ENCODE results near the gene OXTR. TPM values are rescaled to one million over a fixed set of nuclear protein-coding genes. Genes with fewer than 3 reads are reported as not detected.

OXTR gene
- total and polyA plus RNA-seq, 2 of the 13 experiments (the other 11 are each of a cell fraction or from before 2014, with no cell fraction given) = 0.36 to 0.95 TPM

DNA sequence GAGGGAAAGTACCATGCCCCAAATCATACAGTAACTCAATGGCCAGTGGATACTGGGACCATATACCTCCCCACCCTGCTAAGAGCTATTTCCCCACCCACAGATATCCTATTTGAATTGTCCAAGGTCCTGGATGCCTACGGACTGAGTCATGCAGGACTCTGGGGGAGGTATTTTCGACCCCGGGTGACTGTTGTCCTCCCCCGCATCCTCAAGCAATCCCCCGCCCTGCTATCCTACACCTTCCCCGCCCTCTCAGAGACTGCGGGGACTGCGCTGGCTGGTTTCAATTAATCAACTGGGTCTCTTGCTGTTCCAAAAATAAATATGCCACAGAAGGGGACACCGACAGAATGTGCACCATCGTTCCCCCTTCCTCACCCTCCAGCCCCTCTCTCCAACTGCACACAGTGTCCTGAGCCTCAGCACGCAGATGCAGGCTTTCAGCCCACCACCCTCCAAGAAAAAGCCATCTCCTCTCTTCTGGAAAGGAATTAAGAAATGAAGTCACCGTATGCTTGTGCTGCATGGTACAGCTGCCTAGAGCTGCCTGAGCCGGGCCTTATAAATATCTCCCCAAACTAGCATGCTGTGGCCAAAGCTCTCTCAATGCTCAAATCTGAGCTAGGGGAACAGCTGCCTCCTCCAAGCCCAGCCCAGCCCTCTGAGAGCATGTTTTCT is 27.7 kb downstream of the OXTR start (continued):
- TF ChIP-seq MIER3 (CRISPR knock-in tag; IDR thresholded peaks at IDR 0.05; ENCODE audit: borderline replicate concordance) = no peak
- TF ChIP-seq, protein P1, sequence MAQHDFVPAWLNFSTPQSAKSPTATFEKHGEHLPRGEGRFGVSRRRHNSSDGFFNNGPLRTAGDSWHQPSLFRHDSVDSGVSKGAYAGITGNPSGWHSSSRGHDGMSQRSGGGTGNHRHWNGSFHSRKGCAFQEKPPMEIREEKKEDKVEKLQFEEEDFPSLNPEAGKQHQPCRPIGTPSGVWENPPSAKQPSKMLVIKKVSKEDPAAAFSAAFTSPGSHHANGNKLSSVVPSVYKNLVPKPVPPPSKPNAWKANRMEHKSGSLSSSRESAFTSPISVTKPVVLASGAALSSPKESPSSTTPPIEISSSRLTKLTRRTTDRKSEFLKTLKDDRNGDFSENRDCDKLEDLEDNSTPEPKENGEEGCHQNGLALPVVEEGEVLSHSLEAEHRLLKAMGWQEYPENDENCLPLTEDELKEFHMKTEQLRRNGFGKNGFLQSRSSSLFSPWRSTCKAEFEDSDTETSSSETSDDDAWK (CRISPR knock-in tag; IDR thresholded peaks at IDR 0.05) = no peak
- TF ChIP-seq MTF1 (CRISPR knock-in tag; IDR thresholded peaks at IDR 0.05) = no peak
- TF ChIP-seq, protein P2, sequence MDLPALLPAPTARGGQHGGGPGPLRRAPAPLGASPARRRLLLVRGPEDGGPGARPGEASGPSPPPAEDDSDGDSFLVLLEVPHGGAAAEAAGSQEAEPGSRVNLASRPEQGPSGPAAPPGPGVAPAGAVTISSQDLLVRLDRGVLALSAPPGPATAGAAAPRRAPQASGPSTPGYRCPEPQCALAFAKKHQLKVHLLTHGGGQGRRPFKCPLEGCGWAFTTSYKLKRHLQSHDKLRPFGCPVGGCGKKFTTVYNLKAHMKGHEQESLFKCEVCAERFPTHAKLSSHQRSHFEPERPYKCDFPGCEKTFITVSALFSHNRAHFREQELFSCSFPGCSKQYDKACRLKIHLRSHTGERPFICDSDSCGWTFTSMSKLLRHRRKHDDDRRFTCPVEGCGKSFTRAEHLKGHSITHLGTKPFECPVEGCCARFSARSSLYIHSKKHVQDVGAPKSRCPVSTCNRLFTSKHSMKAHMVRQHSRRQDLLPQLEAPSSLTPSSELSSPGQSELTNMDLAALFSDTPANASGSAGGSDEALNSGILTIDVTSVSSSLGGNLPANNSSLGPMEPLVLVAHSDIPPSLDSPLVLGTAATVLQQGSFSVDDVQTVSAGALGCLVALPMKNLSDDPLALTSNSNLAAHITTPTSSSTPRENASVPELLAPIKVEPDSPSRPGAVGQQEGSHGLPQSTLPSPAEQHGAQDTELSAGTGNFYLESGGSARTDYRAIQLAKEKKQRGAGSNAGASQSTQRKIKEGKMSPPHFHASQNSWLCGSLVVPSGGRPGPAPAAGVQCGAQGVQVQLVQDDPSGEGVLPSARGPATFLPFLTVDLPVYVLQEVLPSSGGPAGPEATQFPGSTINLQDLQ (CRISPR knock-in tag; IDR thresholded peaks at IDR 0.05) = no peak
- TF ChIP-seq FOXM1 (CRISPR knock-in tag; IDR thresholded peaks at IDR 0.05) = no peak
- TF ChIP-seq ZNF564 (CRISPR knock-in tag; IDR thresholded peaks at IDR 0.05) = no peak
- TF ChIP-seq, protein P3, sequence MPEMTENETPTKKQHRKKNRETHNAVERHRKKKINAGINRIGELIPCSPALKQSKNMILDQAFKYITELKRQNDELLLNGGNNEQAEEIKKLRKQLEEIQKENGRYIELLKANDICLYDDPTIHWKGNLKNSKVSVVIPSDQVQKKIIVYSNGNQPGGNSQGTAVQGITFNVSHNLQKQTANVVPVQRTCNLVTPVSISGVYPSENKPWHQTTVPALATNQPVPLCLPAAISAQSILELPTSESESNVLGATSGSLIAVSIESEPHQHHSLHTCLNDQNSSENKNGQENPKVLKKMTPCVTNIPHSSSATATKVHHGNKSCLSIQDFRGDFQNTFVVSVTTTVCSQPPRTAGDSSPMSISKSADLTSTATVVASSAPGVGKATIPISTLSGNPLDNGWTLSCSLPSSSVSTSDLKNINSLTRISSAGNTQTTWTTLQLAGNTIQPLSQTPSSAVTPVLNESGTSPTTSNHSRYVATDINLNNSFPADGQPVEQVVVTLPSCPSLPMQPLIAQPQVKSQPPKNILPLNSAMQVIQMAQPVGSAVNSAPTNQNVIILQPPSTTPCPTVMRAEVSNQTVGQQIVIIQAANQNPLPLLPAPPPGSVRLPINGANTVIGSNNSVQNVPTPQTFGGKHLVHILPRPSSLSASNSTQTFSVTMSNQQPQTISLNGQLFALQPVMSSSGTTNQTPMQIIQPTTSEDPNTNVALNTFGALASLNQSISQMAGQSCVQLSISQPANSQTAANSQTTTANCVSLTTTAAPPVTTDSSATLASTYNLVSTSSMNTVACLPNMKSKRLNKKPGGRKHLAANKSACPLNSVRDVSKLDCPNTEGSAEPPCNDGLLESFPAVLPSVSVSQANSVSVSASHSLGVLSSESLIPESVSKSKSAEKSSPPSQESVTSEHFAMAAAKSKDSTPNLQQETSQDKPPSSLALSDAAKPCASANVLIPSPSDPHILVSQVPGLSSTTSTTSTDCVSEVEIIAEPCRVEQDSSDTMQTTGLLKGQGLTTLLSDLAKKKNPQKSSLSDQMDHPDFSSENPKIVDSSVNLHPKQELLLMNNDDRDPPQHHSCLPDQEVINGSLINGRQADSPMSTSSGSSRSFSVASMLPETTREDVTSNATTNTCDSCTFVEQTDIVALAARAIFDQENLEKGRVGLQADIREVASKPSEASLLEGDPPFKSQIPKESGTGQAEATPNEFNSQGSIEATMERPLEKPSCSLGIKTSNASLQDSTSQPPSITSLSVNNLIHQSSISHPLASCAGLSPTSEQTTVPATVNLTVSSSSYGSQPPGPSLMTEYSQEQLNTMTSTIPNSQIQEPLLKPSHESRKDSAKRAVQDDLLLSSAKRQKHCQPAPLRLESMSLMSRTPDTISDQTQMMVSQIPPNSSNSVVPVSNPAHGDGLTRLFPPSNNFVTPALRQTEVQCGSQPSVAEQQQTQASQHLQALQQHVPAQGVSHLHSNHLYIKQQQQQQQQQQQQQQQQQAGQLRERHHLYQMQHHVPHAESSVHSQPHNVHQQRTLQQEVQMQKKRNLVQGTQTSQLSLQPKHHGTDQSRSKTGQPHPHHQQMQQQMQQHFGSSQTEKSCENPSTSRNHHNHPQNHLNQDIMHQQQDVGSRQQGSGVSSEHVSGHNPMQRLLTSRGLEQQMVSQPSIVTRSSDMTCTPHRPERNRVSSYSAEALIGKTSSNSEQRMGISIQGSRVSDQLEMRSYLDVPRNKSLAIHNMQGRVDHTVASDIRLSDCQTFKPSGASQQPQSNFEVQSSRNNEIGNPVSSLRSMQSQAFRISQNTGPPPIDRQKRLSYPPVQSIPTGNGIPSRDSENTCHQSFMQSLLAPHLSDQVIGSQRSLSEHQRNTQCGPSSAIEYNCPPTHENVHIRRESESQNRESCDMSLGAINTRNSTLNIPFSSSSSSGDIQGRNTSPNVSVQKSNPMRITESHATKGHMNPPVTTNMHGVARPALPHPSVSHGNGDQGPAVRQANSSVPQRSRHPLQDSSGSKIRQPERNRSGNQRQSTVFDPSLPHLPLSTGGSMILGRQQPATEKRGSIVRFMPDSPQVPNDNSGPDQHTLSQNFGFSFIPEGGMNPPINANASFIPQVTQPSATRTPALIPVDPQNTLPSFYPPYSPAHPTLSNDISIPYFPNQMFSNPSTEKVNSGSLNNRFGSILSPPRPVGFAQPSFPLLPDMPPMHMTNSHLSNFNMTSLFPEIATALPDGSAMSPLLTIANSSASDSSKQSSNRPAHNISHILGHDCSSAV (CRISPR knock-in tag; IDR thresholded peaks at IDR 0.05; ENCODE audit: borderline replicate concordance) = no peak
- TF ChIP-seq, protein P4, sequence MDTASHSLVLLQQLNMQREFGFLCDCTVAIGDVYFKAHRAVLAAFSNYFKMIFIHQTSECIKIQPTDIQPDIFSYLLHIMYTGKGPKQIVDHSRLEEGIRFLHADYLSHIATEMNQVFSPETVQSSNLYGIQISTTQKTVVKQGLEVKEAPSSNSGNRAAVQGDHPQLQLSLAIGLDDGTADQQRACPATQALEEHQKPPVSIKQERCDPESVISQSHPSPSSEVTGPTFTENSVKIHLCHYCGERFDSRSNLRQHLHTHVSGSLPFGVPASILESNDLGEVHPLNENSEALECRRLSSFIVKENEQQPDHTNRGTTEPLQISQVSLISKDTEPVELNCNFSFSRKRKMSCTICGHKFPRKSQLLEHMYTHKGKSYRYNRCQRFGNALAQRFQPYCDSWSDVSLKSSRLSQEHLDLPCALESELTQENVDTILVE (CRISPR knock-in tag; IDR thresholded peaks at IDR 0.05) = no peak
- TF ChIP-seq, protein P5, sequence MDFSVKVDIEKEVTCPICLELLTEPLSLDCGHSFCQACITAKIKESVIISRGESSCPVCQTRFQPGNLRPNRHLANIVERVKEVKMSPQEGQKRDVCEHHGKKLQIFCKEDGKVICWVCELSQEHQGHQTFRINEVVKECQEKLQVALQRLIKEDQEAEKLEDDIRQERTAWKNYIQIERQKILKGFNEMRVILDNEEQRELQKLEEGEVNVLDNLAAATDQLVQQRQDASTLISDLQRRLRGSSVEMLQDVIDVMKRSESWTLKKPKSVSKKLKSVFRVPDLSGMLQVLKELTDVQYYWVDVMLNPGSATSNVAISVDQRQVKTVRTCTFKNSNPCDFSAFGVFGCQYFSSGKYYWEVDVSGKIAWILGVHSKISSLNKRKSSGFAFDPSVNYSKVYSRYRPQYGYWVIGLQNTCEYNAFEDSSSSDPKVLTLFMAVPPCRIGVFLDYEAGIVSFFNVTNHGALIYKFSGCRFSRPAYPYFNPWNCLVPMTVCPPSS (IDR thresholded peaks at IDR 0.05) = no peak
- no peak for TF ChIP-seq SETDB1 (CRISPR knock-in tag; IDR thresholded peaks at IDR 0.05; ENCODE audit: borderline replicate concordance)
- no peak for TF ChIP-seq SIX4 (CRISPR knock-in tag; IDR thresholded peaks at IDR 0.05)
- no peak for TF ChIP-seq ZNF468 (CRISPR knock-in tag; IDR thresholded peaks at IDR 0.05)
- no peak for TF ChIP-seq ZNF138 (CRISPR knock-in tag; IDR thresholded peaks at IDR 0.05; ENCODE audit: low read depth)
- TF ChIP-seq HMGA1 (CRISPR knock-in tag; conservative IDR thresholded peaks at IDR 0.05) = no peak
- peak; percentile 40 for TF ChIP-seq SAP130 (CRISPR knock-in tag; IDR thresholded peaks at IDR 0.05; ENCODE audit: low read depth)
